Measurements from ENCODE around the gene FAM229B. TPM values are rescaled to one million over a fixed set of nuclear protein-coding genes. Genes with fewer than 3 reads are reported as not detected.

The FAM229B gene
- total and polyA plus RNA-seq, 2 donors (not counting 3 experiments of a cell fraction or from before 2014, with no cell fraction given): 9.1 to 10.6 TPM

- H3K9ac ChIP-seq (replicated peaks; ENCODE audit: extremely low read depth, insufficient read depth, low read length): no peak overlapping the region
- FAIRE-seq: no peak
- no peaks in the 10 kb centered on the region for H4K20me1 ChIP-seq (replicated peaks; ENCODE audit: control insufficient read depth, extremely low read depth, insufficient read depth, low read length)
- H3K4me2 ChIP-seq (ENCODE audit: insufficient read depth, low read length): no peak overlapping the region
- CTCF ChIA-PET: interaction anchor here (0.7 to 1.2 kb wide), 3 partner anchors 8 to 17 kb away, joined by 3 read pairs; no protein-coding TSS in a partner anchor
- DNase-seq (ENCODE audit: low read depth, low spot score): no peak
- dilution Hi-C loops (cut with MboI; ENCODE audit: extremely low pct_ligation_motif_present, low sequenced_read_pairs): no loop called here
- POLR2A ChIA-PET: no interaction called here
- no peak overlapping the region for H2AFZ ChIP-seq (ENCODE audit: low read depth, low read length)
- no TSS peak for BruUV-seq (replicated peaks)
- H3K79me2 ChIP-seq (ENCODE audit: control insufficient read depth, insufficient read depth, low read length): no peaks in the 10 kb centered on the region
- H3K36me3 ChIP-seq (ENCODE audit: control insufficient read depth in 2 of 2, extremely low read depth in 1 of 2, insufficient read depth in 2 of 2, low read length in 2 of 2): no peaks in the 10 kb centered on the region
- H3K9me3 ChIP-seq (replicated peaks; ENCODE audit: control insufficient read depth, insufficient read depth, low read length): no peaks in the 10 kb centered on the region
- no peaks in the 10 kb centered on the region for H3K4me1 ChIP-seq (ENCODE audit: control insufficient read depth, extremely low read depth, insufficient read depth, low read length)
- TF ChIP-seq EZH2 (IDR thresholded peaks at IDR 0.05; ENCODE audit: borderline replicate concordance, low read depth, low read length, severe bottlenecking) (no peak), FOS (IDR thresholded peaks at IDR 0.05; ENCODE audit: borderline replicate concordance, insufficient read depth, low read length) (peak; percentile 27)
- H3K27me3 ChIP-seq (ENCODE audit: control insufficient read depth in 2 of 2, insufficient read depth in 2 of 2, low read length in 2 of 2): no peaks in the 10 kb centered on the region
- H3K4me3 ChIP-seq (replicated peaks in 1 of 3; ENCODE audit: insufficient read depth in 1 of 3, low read depth in 1 of 3, low read length in 3 of 3): no peak overlapping the region
- intact Hi-C loops (cut with micrococcal nuclease): no loop called here
- no peak overlapping the region for H3K27ac ChIP-seq (ENCODE audit: insufficient read depth, low read depth, low read length)
- H3K9me1 ChIP-seq (replicated peaks; ENCODE audit: control insufficient read depth, extremely low read depth, insufficient read depth, low read length): no peaks in the 10 kb centered on the region
These were observed 25.8 kb upstream of the FAM229B start for GRCh38 chr6:112061605-112062004.

- H3K36me3 ChIP-seq (ENCODE audit: control insufficient read depth in 2 of 2, extremely low read depth in 1 of 2, insufficient read depth in 2 of 2, low read length in 2 of 2): no peaks in the 10 kb centered on the region
- no peak overlapping the region for H3K27ac ChIP-seq (ENCODE audit: insufficient read depth, low read depth, low read length)
- H2AFZ ChIP-seq (ENCODE audit: low read depth, low read length): no peak overlapping the region
- intact Hi-C loops (cut with micrococcal nuclease): no loop called here
- FAIRE-seq (no peak), DNase-seq (ENCODE audit: low read depth, low spot score) (no peak)
- H3K4me1 ChIP-seq (ENCODE audit: control insufficient read depth, extremely low read depth, insufficient read depth, low read length): no peaks in the 10 kb centered on the region
- POLR2A ChIA-PET: no interaction called here
- no peak overlapping the region for H3K4me3 ChIP-seq (replicated peaks in 1 of 3; ENCODE audit: insufficient read depth in 1 of 3, low read depth in 1 of 3, low read length in 3 of 3)
- CTCF ChIA-PET: no interaction called here
- no TSS peak for BruUV-seq (replicated peaks)
- H3K9me3 ChIP-seq (replicated peaks; ENCODE audit: control insufficient read depth, insufficient read depth, low read length): no peaks in the 10 kb centered on the region
- H3K27me3 ChIP-seq (ENCODE audit: control insufficient read depth in 2 of 2, insufficient read depth in 2 of 2, low read length in 2 of 2): no peaks in the 10 kb centered on the region
- dilution Hi-C loops (cut with MboI; ENCODE audit: extremely low pct_ligation_motif_present, low sequenced_read_pairs): no loop called here
- no peaks in the 10 kb centered on the region for H3K79me2 ChIP-seq (ENCODE audit: control insufficient read depth, insufficient read depth, low read length)
- no peak overlapping the region for H3K4me2 ChIP-seq (ENCODE audit: insufficient read depth, low read length)
- H4K20me1 ChIP-seq (replicated peaks; ENCODE audit: control insufficient read depth, extremely low read depth, insufficient read depth, low read length): no peaks in the 10 kb centered on the region
- no peaks in the 10 kb centered on the region for H3K9me1 ChIP-seq (replicated peaks; ENCODE audit: control insufficient read depth, extremely low read depth, insufficient read depth, low read length)
- no peak overlapping the region for H3K9ac ChIP-seq (replicated peaks; ENCODE audit: extremely low read depth, insufficient read depth, low read length)
- TF ChIP-seq, protein P1, sequence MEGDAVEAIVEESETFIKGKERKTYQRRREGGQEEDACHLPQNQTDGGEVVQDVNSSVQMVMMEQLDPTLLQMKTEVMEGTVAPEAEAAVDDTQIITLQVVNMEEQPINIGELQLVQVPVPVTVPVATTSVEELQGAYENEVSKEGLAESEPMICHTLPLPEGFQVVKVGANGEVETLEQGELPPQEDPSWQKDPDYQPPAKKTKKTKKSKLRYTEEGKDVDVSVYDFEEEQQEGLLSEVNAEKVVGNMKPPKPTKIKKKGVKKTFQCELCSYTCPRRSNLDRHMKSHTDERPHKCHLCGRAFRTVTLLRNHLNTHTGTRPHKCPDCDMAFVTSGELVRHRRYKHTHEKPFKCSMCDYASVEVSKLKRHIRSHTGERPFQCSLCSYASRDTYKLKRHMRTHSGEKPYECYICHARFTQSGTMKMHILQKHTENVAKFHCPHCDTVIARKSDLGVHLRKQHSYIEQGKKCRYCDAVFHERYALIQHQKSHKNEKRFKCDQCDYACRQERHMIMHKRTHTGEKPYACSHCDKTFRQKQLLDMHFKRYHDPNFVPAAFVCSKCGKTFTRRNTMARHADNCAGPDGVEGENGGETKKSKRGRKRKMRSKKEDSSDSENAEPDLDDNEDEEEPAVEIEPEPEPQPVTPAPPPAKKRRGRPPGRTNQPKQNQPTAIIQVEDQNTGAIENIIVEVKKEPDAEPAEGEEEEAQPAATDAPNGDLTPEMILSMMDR (IDR thresholded peaks at IDR 0.05; ENCODE audit: extremely low read depth in 1 of 2, insufficient read depth in 1 of 2, low read depth in 1 of 2, low read length in 2 of 2): no peak
- TF ChIP-seq FOS (IDR thresholded peaks at IDR 0.05; ENCODE audit: borderline replicate concordance, insufficient read depth, low read length) (no peak), MYC (IDR thresholded peaks at IDR 0.05; ENCODE audit: low read depth, low read length) (no peak), GATA2 (IDR thresholded peaks at IDR 0.05; ENCODE audit: insufficient read depth, insufficient read length, low read depth, low read length) (no peak), MAX (IDR thresholded peaks at IDR 0.05; ENCODE audit: insufficient read depth, insufficient read length) (no peak), JUN (IDR thresholded peaks at IDR 0.05; ENCODE audit: borderline replicate concordance, insufficient read depth, insufficient read length, low read depth) (no peak), EZH2 (IDR thresholded peaks at IDR 0.05; ENCODE audit: borderline replicate concordance, low read depth, low read length, severe bottlenecking) (no peak), POLR2A (IDR thresholded peaks at IDR 0.05; ENCODE audit: low read depth, low read length) (no peak), POLR2AphosphoS5 (IDR thresholded peaks at IDR 0.05; ENCODE audit: insufficient read depth, low read depth, low read length) (no peak)
These were observed 24.4 kb upstream of the FAM229B start for GRCh38 chr6:112062966-112063365.
